Urinary bladder (tissue), 2 donors: ENCODE data around the gene ZNF235. TPM values are rescaled to one million over a fixed set of nuclear protein-coding genes. Genes with fewer than 3 reads are reported as not detected.

Source experiments
- polyA plus RNA-seq: library from polyadenylated mRNA; stranded (reverse); fragments of 200-250 nt; gene quantifications from one replicate; pipeline ENCODE4 v1.2.3, GENCODE V29; 2013
- small RNA-seq: library from RNA; depleted of rRNA; stranded (forward); fragments of <200 nt; gene quantifications from one replicate; pipeline ENCODE3, GENCODE V24; 2014
- total RNA-seq: library from RNA; depleted of rRNA; stranded (reverse); fragments of >200 nt; gene quantifications from one replicate; pipeline ENCODE4 v1.2.3, GENCODE V29; 2014
- donor health status: healthy.

The ZNF235 gene
- total and polyA plus RNA-seq, 2 donors: 3.2 to 20.8 TPM

Small RNA genes within 50 kb of the gene (small RNA-seq; reads per million reads assigned to genes)
- not detected for gene NDUFA3P1

Other genes starting within 250 kb of the ZNF235 start
- gene ZNF284, start 232.9 kb downstream of the ZNF235 start, total RNA-seq: 5.7 TPM
- gene ZNF284, start 232.9 kb downstream of the ZNF235 start, polyA plus RNA-seq: 0.71 TPM
- 65.7 TPM for gene ZNF224, start 210.7 kb downstream of the ZNF235 start, total RNA-seq
- gene ZNF224, start 210.7 kb downstream of the ZNF235 start, polyA plus RNA-seq: 12.3 TPM
- 13.5 TPM for gene ZNF225, start 191.6 kb downstream of the ZNF235 start, total RNA-seq
- gene ZNF225, start 191.6 kb downstream of the ZNF235 start, polyA plus RNA-seq: 2.6 TPM
- 20.7 TPM for gene ZNF234, start 163.5 kb downstream of the ZNF235 start, total RNA-seq
- gene ZNF234, start 163.5 kb downstream of the ZNF235 start, polyA plus RNA-seq: 4.3 TPM
- 41.1 TPM for gene ZNF226, start 139.9 kb downstream of the ZNF235 start, total RNA-seq
- 18.7 TPM for gene ZNF226, start 139.9 kb downstream of the ZNF235 start, polyA plus RNA-seq
- 34.5 TPM for gene ZNF227, start 92.5 kb downstream of the ZNF235 start, total RNA-seq
- gene ZNF227, start 92.5 kb downstream of the ZNF235 start, polyA plus RNA-seq: 7.4 TPM
- gene ZNF233, start 45.1 kb downstream of the ZNF235 start, total RNA-seq: 3.1 TPM
- gene ZNF233, start 45.1 kb downstream of the ZNF235 start, polyA plus RNA-seq: 1.4 TPM
- 18.7 TPM for gene ZNF112, start 51.7 kb upstream of the ZNF235 start, total RNA-seq
- 2.7 TPM for gene ZNF112, start 51.7 kb upstream of the ZNF235 start, polyA plus RNA-seq
- gene ZNF285, start 96.6 kb upstream of the ZNF235 start, total RNA-seq: 11.1 TPM
- gene ZNF285, start 96.6 kb upstream of the ZNF235 start, polyA plus RNA-seq: 2.8 TPM
- 15.1 TPM for gene ZNF229, start 143.4 kb upstream of the ZNF235 start, total RNA-seq
- gene ZNF229, start 143.4 kb upstream of the ZNF235 start, polyA plus RNA-seq: 3.4 TPM
- 23.7 TPM for gene ZNF180, start 195.5 kb upstream of the ZNF235 start, total RNA-seq
- gene ZNF180, start 195.5 kb upstream of the ZNF235 start, polyA plus RNA-seq: 7.2 TPM
- not detected for gene CEACAM20, start 224.7 kb upstream of the ZNF235 start, total RNA-seq
- gene CEACAM20, start 224.7 kb upstream of the ZNF235 start, polyA plus RNA-seq: not detected